Astrocyte of the spinal cord (primary cell): ENCODE results near the gene MSRB3.

ENCODE experiments used
- DNase-seq: peaks from one replicate; pipeline ENCODE4 v3.0.0; 2011; ENCODE audit warnings: low read depth, low spot score
- H3K4me3 ChIP-seq: 2 replicates; pipeline ENCODE4 v1.5.1; 2011; ENCODE audit warnings: low read depth, mild to moderate bottlenecking, low read length, moderate library complexity
- in situ Hi-C: cut with HindIII; loops from 2 replicates; pipeline ENCODE4 v1.10.0; 2017; ENCODE audit warnings: low sequenced_read_pairs
- TF ChIP-seq, protein P1 (sequence below): IDR thresholded peaks from 2 replicates; pipeline ENCODE4 v1.5.1; 2012; ENCODE audit warnings: low read depth, mild to moderate bottlenecking, low read length, inconsistent platforms

MSRB3 gene

DNA sequence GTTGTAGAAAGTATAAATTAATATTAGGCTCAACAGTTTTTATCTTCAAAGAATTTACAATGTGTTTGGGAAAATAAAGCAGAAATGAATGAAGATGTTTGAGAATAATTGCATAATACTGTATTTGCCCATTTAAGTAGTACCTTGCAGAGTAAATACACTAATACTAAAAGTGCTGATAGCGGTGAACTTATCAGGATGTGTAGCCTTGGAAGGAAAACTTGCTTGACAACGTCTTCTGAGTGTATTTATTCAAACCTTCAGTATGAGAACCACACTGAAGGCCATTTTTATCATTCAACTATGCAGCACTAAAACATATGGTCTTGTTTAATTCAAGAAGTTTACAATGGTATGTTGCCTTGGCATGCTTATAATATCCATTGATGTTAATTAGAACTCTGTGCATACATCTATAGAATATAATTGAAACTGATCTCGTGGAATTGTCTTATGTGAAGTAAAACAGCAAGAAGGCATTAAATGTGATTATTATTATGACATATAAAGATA lies 41.3 kb downstream of the MSRB3 start:
- H3K4me3 ChIP-seq = no peak overlapping the region
- in situ Hi-C loops = no loop called here
- DNase-seq = no peak
- TF ChIP-seq, protein P1, sequence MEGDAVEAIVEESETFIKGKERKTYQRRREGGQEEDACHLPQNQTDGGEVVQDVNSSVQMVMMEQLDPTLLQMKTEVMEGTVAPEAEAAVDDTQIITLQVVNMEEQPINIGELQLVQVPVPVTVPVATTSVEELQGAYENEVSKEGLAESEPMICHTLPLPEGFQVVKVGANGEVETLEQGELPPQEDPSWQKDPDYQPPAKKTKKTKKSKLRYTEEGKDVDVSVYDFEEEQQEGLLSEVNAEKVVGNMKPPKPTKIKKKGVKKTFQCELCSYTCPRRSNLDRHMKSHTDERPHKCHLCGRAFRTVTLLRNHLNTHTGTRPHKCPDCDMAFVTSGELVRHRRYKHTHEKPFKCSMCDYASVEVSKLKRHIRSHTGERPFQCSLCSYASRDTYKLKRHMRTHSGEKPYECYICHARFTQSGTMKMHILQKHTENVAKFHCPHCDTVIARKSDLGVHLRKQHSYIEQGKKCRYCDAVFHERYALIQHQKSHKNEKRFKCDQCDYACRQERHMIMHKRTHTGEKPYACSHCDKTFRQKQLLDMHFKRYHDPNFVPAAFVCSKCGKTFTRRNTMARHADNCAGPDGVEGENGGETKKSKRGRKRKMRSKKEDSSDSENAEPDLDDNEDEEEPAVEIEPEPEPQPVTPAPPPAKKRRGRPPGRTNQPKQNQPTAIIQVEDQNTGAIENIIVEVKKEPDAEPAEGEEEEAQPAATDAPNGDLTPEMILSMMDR = no peak

GRCh38 chr12:65323070-65323469 lies 44.6 kb downstream of the MSRB3 start:
- no peak overlapping the region for H3K4me3 ChIP-seq
- TF ChIP-seq, protein P1 = no peak
- no peak for DNase-seq
- in situ Hi-C loops = no loop called here

GRCh38 chr12:65324056-65324455 lies 45.6 kb downstream of the MSRB3 start:
- TF ChIP-seq, protein P1 = no peak
- in situ Hi-C loops = no loop called here

DNA sequence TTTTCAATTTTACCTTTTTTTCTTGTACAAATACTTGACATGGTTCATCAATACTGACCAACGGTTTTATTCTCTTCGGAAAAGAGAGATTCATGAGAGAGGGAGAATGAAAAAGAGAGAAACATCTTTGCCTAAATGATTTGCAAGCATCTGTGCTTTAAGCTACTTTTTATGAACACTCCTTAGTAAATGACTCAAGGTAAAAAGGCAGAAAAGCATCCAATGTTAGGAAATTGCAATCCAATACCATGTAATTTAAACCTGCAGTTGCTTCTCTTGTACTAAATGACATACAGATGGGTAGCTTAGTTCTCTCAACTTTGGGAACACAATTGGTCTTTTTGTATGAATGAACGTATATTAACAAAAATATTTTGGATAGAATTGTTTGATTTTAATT lies 46.1 kb downstream of the MSRB3 start:
- no peak overlapping the region for H3K4me3 ChIP-seq
- TF ChIP-seq, protein P1 = no peak
- DNase-seq = no peak
- in situ Hi-C loops = no loop called here

More at GRCh38 chr12:65324056-65324455, 45.6 kb downstream of the MSRB3 start:
- DNase-seq = no peak
- no peak overlapping the region for H3K4me3 ChIP-seq

GRCh38 chr12:65325183-65325582 lies 46.7 kb downstream of the MSRB3 start:
- in situ Hi-C loops = no loop called here
- H3K4me3 ChIP-seq = no peak overlapping the region
- TF ChIP-seq, protein P1 = no peak
- no peak for DNase-seq

GRCh38 chr12:65326616-65327015 lies 48.1 kb downstream of the MSRB3 start:
- TF ChIP-seq, protein P1 = no peak
- H3K4me3 ChIP-seq = no peak overlapping the region
- in situ Hi-C loops = no loop called here
- no peak for DNase-seq
